Activated T-helper 9 cell treated with anti-CD3 and anti-CD28 coated beads, Interleukin-2, amount 50 U/mL, for 16 hours (primary cell): ENCODE data around the gene EHMT2.
A peak's percentile ranks its signal among the peaks of the same experiment; 100 is the strongest.

Experiments
- DNase-seq: peaks from one replicate; pipeline ENCODE4 v3.0.0-alpha.2; 2020; ENCODE audit warnings: low read depth

Gene EHMT2

GRCh38 chr6:31837369-31838113 lies 60.0 kb downstream of the EHMT2 start:
- no peak for DNase-seq

DNA sequence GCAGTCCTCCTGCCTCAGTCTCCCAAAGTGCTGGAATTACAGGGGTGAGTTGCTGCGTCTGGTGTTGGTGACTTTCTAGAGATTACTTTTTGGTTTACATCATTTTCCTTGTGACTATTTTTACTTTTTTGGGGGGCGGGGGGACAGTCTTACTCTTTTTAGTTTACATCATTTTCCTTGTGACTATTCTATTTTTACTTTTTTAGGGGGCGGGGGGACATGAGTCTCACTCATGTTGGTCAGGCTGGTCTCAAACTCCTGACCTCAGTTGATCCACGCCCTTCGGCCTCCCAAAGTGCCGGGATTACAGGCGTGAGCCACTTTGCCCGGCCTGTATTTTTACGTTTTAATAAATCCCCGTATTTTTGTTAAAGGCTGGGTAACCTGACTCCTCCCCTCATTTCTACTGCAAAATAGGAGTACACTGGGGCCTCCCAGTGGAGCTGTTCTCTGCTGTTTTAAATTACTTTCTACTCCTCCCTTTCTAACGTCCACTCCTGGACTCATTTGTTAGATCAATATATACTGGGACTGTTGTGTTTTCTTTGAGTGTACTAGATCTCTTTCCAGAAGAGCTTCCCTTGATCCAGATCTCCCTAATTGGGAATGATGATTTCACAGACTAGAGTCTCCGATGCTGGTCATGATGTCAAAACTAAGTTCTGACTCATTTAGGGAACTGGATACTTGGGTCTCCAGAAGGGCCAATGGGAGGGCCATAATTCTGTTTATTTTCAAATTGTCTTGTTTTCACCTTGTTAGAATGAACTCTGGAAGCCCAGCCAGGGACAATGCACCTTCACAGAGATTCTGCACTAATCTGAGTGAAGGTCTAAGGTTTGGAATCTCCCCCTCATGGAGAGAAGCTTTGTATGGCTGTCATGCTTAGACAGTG lies 60.8 kb downstream of the EHMT2 start:
- DNase-seq = no peak

- DNase-seq = no peak
These were observed 61.4 kb downstream of the EHMT2 start for GRCh38 chr6:31836047-31836473.

- peak; percentile 68 for DNase-seq
These were observed 62.9 kb downstream of the EHMT2 start for GRCh38 chr6:31834367-31835250.

- DNase-seq = no peak
These were observed 65.9 kb downstream of the EHMT2 start for GRCh38 chr6:31831350-31832215.

GRCh38 chr6:31830886-31831335 lies 66.6 kb downstream of the EHMT2 start:
- DNase-seq = no peak
